ENCODE measurements around the gene PYGL. TPM values are rescaled to one million over a fixed set of nuclear protein-coding genes. Genes with fewer than 3 reads are reported as not detected.

PYGL gene
- total RNA-seq (2022) (39.5 and 41.2 TPM in 2 replicates), Bru-seq, nascent RNA (percentile 51 among the genes with signal in this experiment), BruChase-seq, experiment 1, labeled RNA remaining after a 6-hour chase (percentile 51 among the genes with signal in this experiment), BruChase-seq, experiment 2, labeled RNA remaining after a 2-hour chase (percentile 49 among the genes with signal in this experiment)
- long read RNA-seq, transcript PYGL-201 (20 exons, 3,048 nt): major isoform, 26 of 50 reads
- long read RNA-seq, partial matches to known transcripts: 5 of 50 reads
- long read RNA-seq, other reads (novel, unspliced or antisense): 17 of 50 reads

DNA sequence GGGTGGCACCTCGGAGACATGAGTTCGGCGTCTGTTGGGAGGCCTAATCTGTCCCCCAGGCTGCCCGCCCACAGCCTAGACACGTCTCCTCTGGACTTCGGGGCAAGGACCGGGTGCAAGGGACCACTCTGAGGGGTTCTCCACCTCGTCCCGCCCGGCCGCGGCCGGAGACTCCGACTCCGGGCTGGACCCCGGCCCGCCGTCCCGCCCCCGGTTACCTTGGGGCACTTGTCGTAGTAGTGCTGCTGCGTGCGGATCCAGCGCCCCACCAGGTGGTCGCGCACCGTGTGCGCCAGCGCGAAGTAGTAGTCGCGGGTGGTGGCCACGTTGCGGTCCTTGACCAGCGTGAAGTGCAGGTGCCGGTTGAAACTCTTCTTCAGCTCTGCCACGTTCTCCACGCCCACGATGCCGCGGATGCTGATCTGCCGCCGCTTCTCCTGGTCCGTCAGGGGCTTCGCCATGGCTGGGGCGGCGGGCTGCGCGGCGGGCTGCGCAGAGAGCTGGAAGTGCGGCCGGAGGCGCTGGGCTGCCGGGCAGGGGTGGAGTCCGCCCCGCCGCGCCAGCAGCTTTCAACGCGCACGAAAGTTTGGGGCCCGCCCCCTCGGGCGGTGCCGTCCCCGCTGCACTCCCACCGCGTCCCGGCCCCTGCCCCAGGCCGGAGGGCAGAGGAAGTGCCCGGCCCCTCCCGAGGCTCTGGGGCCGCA lies at the start of gene PYGL:
Gene PYGL (minus strand): TSS at position 541 of the 704 bp plus-strand sequence. CDS start 80 bp downstream, at position 461.
- intact Hi-C loops (cut with micrococcal nuclease; ENCODE audit: unreplicated experiment): no loop called here
- Mint-ChIP-seq H3K36me3 (ENCODE audit: insufficient read depth, unreplicated experiment) (peaks cover 19% of the 10 kb centered on the region), H3K4me1 (ENCODE audit: low read depth, unreplicated experiment) (no peaks in the 10 kb centered on the region), H3K9me3 (ENCODE audit: low read depth, unreplicated experiment) (no peaks in the 10 kb centered on the region), H3K27ac (ENCODE audit: unreplicated experiment) (peak within 1 kb of the TSS; percentile 67), H3K4me3 (ENCODE audit: low read depth, unreplicated experiment) (peak within 1 kb of the TSS; percentile 80), H3K27me3 (ENCODE audit: unreplicated experiment) (no peaks in the 10 kb centered on the region)
- TF ChIP-seq, protein P1, sequence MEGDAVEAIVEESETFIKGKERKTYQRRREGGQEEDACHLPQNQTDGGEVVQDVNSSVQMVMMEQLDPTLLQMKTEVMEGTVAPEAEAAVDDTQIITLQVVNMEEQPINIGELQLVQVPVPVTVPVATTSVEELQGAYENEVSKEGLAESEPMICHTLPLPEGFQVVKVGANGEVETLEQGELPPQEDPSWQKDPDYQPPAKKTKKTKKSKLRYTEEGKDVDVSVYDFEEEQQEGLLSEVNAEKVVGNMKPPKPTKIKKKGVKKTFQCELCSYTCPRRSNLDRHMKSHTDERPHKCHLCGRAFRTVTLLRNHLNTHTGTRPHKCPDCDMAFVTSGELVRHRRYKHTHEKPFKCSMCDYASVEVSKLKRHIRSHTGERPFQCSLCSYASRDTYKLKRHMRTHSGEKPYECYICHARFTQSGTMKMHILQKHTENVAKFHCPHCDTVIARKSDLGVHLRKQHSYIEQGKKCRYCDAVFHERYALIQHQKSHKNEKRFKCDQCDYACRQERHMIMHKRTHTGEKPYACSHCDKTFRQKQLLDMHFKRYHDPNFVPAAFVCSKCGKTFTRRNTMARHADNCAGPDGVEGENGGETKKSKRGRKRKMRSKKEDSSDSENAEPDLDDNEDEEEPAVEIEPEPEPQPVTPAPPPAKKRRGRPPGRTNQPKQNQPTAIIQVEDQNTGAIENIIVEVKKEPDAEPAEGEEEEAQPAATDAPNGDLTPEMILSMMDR (IDR thresholded peaks at IDR 0.05; ENCODE audit: unreplicated experiment): no peak
- CTCF ChIA-PET: interaction anchor here (0.9 to 1.4 kb wide), 2 partner anchors 44 to 84 kb away, joined by 3 to 4 read pairs; no protein-coding TSS in a partner anchor
- peak; percentile 77 for DNase-seq
- no TSS peak for BruUV-seq (replicated peaks)

- H3K9me3 Mint-ChIP-seq (ENCODE audit: low read depth, unreplicated experiment): no peaks in the 10 kb centered on the region
- H3K27ac Mint-ChIP-seq (ENCODE audit: unreplicated experiment): no peak overlapping the region
- TF ChIP-seq, protein P1 (IDR thresholded peaks at IDR 0.05; ENCODE audit: unreplicated experiment): no peak
- no peaks in the 10 kb centered on the region for H3K4me1 Mint-ChIP-seq (ENCODE audit: low read depth, unreplicated experiment)
- DNase-seq: no peak
- no TSS peak for BruUV-seq (replicated peaks)
- no peaks in the 10 kb centered on the region for H3K36me3 Mint-ChIP-seq (ENCODE audit: insufficient read depth, unreplicated experiment)
- H3K4me3 Mint-ChIP-seq (ENCODE audit: low read depth, unreplicated experiment): no peak overlapping the region
- CTCF ChIA-PET: no interaction called here
- intact Hi-C loops (cut with micrococcal nuclease; ENCODE audit: unreplicated experiment): no loop called here
- no peaks in the 10 kb centered on the region for H3K27me3 Mint-ChIP-seq (ENCODE audit: unreplicated experiment)
These were observed 41.6 kb upstream of the PYGL start for GRCh38 chr14:50985859-50986331.

DNA sequence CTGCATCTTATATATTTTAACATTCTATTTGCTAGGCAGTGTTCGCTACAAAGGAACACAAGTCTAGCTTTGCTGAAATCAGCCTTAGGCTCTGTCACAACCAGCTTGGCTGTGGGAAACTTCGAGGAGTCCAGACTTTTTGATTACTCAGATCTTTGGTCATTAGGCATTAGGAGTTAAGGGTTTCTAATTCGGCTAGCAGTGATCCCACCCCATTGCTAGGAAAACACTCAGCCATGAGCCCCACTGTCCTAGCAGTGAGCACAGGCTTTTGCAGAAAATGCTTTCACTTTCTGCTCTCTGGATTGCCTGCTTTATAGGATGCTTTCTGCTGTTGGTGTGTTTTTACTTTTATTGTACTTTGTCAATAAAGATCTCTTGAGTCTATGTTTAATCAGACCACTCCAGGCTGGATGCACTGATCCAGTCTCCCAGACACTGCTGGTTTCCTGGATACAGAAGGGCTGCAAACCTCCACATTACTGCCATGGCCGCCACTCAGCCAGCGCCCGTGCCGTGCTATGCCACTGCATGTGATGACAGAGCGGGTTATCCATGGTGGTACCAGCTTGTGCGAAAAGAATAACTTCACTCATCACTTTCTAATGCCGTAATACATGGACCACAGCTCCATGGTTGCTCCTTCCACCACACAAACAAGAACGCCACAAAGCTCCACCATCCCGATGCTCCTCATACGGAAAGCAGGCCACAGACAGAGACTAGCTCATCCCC lies 41.0 kb upstream of the PYGL start:
- H3K9me3 Mint-ChIP-seq (ENCODE audit: low read depth, unreplicated experiment): no peaks in the 10 kb centered on the region
- TF ChIP-seq, protein P1 (IDR thresholded peaks at IDR 0.05; ENCODE audit: unreplicated experiment): no peak
- CTCF ChIA-PET: no interaction called here
- DNase-seq: no peak
- no peaks in the 10 kb centered on the region for H3K4me1 Mint-ChIP-seq (ENCODE audit: low read depth, unreplicated experiment)
- H3K27ac Mint-ChIP-seq (ENCODE audit: unreplicated experiment): no peak overlapping the region
- no peaks in the 10 kb centered on the region for H3K36me3 Mint-ChIP-seq (ENCODE audit: insufficient read depth, unreplicated experiment)
- intact Hi-C loops (cut with micrococcal nuclease; ENCODE audit: unreplicated experiment): no loop called here
- H3K27me3 Mint-ChIP-seq (ENCODE audit: unreplicated experiment): no peaks in the 10 kb centered on the region
- no TSS peak for BruUV-seq (replicated peaks)
- no peak overlapping the region for H3K4me3 Mint-ChIP-seq (ENCODE audit: low read depth, unreplicated experiment)

- CTCF ChIA-PET: no interaction called here
- H3K9me3 Mint-ChIP-seq (ENCODE audit: low read depth, unreplicated experiment): no peaks in the 10 kb centered on the region
- no peaks in the 10 kb centered on the region for H3K4me1 Mint-ChIP-seq (ENCODE audit: low read depth, unreplicated experiment)
- no peak overlapping the region for H3K27ac Mint-ChIP-seq (ENCODE audit: unreplicated experiment)
- intact Hi-C loops (cut with micrococcal nuclease; ENCODE audit: unreplicated experiment): no loop called here
- H3K27me3 Mint-ChIP-seq (ENCODE audit: unreplicated experiment): no peaks in the 10 kb centered on the region
- TF ChIP-seq, protein P1 (IDR thresholded peaks at IDR 0.05; ENCODE audit: unreplicated experiment): no peak
- H3K4me3 Mint-ChIP-seq (ENCODE audit: low read depth, unreplicated experiment): no peak overlapping the region
- DNase-seq: no peak
- no peaks in the 10 kb centered on the region for H3K36me3 Mint-ChIP-seq (ENCODE audit: insufficient read depth, unreplicated experiment)
- no TSS peak for BruUV-seq (replicated peaks)
These were observed 39.9 kb upstream of the PYGL start for GRCh38 chr14:50984036-50984710.

Measured in Calu3 (cell line).